Loucy (cell line): ENCODE results near the gene NBAS.

Experiments used
- EZH2phosphoT487 ChIP-seq: fragments of 200-600 bp; IDR thresholded peaks from 2 replicates; pipeline ENCODE4 v1.6.1; 2018; ENCODE audit warnings: antibody characterized with exemption, mild to moderate bottlenecking, moderate library complexity, borderline replicate concordance
- TF ChIP-seq, protein P1 (sequence below): fragments of 200-600 bp; sonication (generic); conservative IDR thresholded peaks from 2 replicates; pipeline ENCODE4 v1.5.1; 2014; ENCODE audit warnings: mild to moderate bottlenecking, antibody characterized with exemption, low read length

DNA sequence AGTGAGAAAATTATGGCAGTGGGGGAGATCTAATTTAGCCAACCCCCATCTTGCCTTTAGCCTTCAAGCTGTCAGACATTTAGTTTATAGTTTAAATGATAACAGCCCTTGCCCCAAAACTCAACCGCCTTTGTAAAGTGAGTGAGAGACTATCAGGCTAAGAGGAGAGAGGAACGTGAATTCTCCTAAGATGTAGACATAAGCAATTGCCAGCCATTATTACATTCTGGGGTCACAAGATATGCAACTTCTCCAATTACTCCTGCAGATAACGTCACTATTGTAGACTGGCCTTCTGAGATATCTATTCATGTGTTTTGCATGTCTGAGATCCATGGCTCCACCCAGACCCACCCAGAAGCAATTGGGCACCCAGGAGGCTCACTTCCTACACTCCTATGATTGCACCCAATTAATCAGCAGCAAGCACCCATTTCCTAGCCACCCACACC, 307.3 kb downstream of the NBAS start:
- TF ChIP-seq, protein P1, sequence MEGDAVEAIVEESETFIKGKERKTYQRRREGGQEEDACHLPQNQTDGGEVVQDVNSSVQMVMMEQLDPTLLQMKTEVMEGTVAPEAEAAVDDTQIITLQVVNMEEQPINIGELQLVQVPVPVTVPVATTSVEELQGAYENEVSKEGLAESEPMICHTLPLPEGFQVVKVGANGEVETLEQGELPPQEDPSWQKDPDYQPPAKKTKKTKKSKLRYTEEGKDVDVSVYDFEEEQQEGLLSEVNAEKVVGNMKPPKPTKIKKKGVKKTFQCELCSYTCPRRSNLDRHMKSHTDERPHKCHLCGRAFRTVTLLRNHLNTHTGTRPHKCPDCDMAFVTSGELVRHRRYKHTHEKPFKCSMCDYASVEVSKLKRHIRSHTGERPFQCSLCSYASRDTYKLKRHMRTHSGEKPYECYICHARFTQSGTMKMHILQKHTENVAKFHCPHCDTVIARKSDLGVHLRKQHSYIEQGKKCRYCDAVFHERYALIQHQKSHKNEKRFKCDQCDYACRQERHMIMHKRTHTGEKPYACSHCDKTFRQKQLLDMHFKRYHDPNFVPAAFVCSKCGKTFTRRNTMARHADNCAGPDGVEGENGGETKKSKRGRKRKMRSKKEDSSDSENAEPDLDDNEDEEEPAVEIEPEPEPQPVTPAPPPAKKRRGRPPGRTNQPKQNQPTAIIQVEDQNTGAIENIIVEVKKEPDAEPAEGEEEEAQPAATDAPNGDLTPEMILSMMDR = no peak
- TF ChIP-seq EZH2phosphoT487 = no peak
